HUES6 (cell line): ENCODE data around the gene EGLN1.

Experiments used
- H3K27ac ChIP-seq: 2 replicates; pipeline ENCODE4 v1.7.0; 2013; ENCODE audit warnings: low read depth, mild to moderate bottlenecking, low read length, inconsistent platforms
- H3K27me3 ChIP-seq: 2 replicates; pipeline ENCODE4 v1.6.1; 2013; ENCODE audit warnings: low read length; ENCODE audit not compliant: control insufficient read depth, insufficient read depth
- H3K36me3 ChIP-seq: 2 replicates; pipeline ENCODE4 v1.6.1; 2013; ENCODE audit warnings: low read length; ENCODE audit not compliant: control insufficient read depth, insufficient read depth
- H3K4me1 ChIP-seq: 2 replicates; pipeline ENCODE4 v1.6.1; 2013; ENCODE audit warnings: low read length; ENCODE audit not compliant: control insufficient read depth, insufficient read depth
- H3K4me3 ChIP-seq: 2 replicates; pipeline ENCODE4 v1.5.1; 2013; ENCODE audit warnings: low read depth, low read length
- H3K9ac ChIP-seq: one replicate; pipeline ENCODE4 v1.6.1; 2013; ENCODE audit warnings: mild to moderate bottlenecking, low read length
- H3K9me3 ChIP-seq: 2 replicates; pipeline ENCODE4 v1.6.1; 2013; ENCODE audit warnings: low read depth, low read length; ENCODE audit not compliant: control insufficient read depth, insufficient read depth

EGLN1 gene

GRCh38 chr1:231421546-231421970 lies 529 bp downstream of the EGLN1 start:
- Histone ChIP-seq H3K27ac (no peak overlapping the region), H3K36me3 (no peaks in the 10 kb centered on the region), H3K27me3 (peaks cover 58% of the 10 kb centered on the region), H3K9me3 (no peaks in the 10 kb centered on the region), H3K9ac (peak overlapping the region; percentile 66), H3K4me1 (peaks cover 9% of the 10 kb centered on the region), H3K4me3 (peak overlapping the region; percentile 70)

GRCh38 chr1:231420959-231421545 lies 1.0 kb downstream of the EGLN1 start:
- Histone ChIP-seq H3K4me1 (peaks cover 9% of the 10 kb centered on the region), H3K36me3 (no peaks in the 10 kb centered on the region), H3K9ac (peak overlapping the region; percentile 40), H3K27ac (no peak overlapping the region), H3K9me3 (no peaks in the 10 kb centered on the region), H3K27me3 (peaks cover 58% of the 10 kb centered on the region), H3K4me3 (peak overlapping the region; percentile 70)

GRCh38 chr1:231420299-231420958 lies 1.7 kb downstream of the EGLN1 start:
- Histone ChIP-seq H3K9ac (peak overlapping the region; percentile 40), H3K27ac (no peak overlapping the region), H3K4me1 (peaks cover 9% of the 10 kb centered on the region), H3K36me3 (no peaks in the 10 kb centered on the region), H3K4me3 (peak overlapping the region; percentile 70), H3K27me3 (peaks cover 58% of the 10 kb centered on the region), H3K9me3 (no peaks in the 10 kb centered on the region)

GRCh38 chr1:231419738-231420298 lies 2.3 kb downstream of the EGLN1 start:
- Histone ChIP-seq H3K9ac (no peak overlapping the region), H3K27me3 (peaks cover 54% of the 10 kb centered on the region), H3K9me3 (no peaks in the 10 kb centered on the region), H3K4me3 (peak overlapping the region; percentile 70), H3K4me1 (peaks cover 9% of the 10 kb centered on the region), H3K36me3 (no peaks in the 10 kb centered on the region), H3K27ac (no peak overlapping the region)

- Histone ChIP-seq H3K27me3 (peaks cover 48% of the 10 kb centered on the region), H3K36me3 (no peaks in the 10 kb centered on the region), H3K9me3 (no peaks in the 10 kb centered on the region), H3K27ac (no peak overlapping the region), H3K4me3 (peak overlapping the region; percentile 28; the same call in 1 of the 2 replicates), H3K9ac (no peak overlapping the region), H3K4me1 (peaks cover 9% of the 10 kb centered on the region)
These were observed 2.9 kb downstream of the EGLN1 start for GRCh38 chr1:231419147-231419546.

DNA sequence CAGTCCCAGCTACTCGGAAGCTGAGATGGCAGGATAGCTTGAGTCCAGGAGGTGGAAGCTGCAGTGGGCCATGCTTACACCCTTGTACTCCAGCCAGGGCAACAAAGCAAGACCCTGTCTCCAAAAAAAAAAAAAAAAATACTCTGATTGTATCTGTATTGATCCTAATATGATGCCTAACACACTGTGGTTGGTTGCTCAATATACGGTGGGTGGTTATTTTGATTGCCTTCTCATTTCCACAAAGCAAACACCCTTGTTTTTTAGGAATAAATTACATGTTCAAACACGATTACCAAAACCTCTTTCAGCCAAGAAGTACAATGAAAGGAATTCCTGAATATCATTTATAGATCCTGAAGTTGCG lies 3.4 kb downstream of the EGLN1 start:
- H3K27ac ChIP-seq: no peak overlapping the region
- H3K27me3 ChIP-seq: peaks cover 44% of the 10 kb centered on the region
- no peak overlapping the region for H3K9ac ChIP-seq
- H3K4me3 ChIP-seq: peak overlapping the region; percentile 28; the same call in 1 of the 2 replicates
- H3K4me1 ChIP-seq: peaks cover 9% of the 10 kb centered on the region
- no peaks in the 10 kb centered on the region for H3K9me3 ChIP-seq
- H3K36me3 ChIP-seq: no peaks in the 10 kb centered on the region

GRCh38 chr1:231418101-231418740 lies 3.9 kb downstream of the EGLN1 start:
- no peaks in the 10 kb centered on the region for H3K36me3 ChIP-seq
- H3K9ac ChIP-seq: no peak overlapping the region
- peaks cover 9% of the 10 kb centered on the region for H3K4me1 ChIP-seq
- no peaks in the 10 kb centered on the region for H3K9me3 ChIP-seq
- H3K4me3 ChIP-seq: no peak overlapping the region
- no peak overlapping the region for H3K27ac ChIP-seq
- H3K27me3 ChIP-seq: peaks cover 39% of the 10 kb centered on the region

- Histone ChIP-seq H3K4me1 (peaks cover 9% of the 10 kb centered on the region), H3K9ac (no peak overlapping the region), H3K4me3 (no peak overlapping the region), H3K36me3 (no peaks in the 10 kb centered on the region), H3K27ac (no peak overlapping the region), H3K9me3 (no peaks in the 10 kb centered on the region), H3K27me3 (peaks cover 37% of the 10 kb centered on the region)
These were observed 4.6 kb downstream of the EGLN1 start for GRCh38 chr1:231417513-231417912.

DNA sequence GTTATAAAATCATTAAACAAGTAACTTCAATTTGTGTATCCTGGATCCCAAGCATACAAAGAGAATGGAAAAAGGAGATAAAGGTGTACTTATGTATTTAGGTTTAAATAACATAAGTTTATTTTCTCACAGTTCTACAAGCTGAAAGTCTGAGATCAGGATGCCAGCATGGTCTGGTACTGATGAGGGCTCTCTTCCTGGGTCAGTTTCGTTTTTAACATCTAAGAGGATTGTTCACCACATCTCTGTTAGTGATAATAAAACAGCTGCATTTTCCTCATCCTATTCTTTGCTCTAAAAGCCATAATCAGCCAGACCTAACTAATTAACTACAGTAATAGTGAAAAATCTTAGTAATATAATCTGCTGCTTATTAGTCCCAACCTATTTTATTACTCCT lies 5.2 kb downstream of the EGLN1 start:
- peaks cover 37% of the 10 kb centered on the region for H3K27me3 ChIP-seq
- H3K36me3 ChIP-seq: no peaks in the 10 kb centered on the region
- H3K9me3 ChIP-seq: no peaks in the 10 kb centered on the region
- no peak overlapping the region for H3K27ac ChIP-seq
- no peak overlapping the region for H3K4me3 ChIP-seq
- H3K9ac ChIP-seq: no peak overlapping the region
- peaks cover 9% of the 10 kb centered on the region for H3K4me1 ChIP-seq

GRCh38 chr1:231415018-231415583 lies 7.0 kb downstream of the EGLN1 start:
- Histone ChIP-seq H3K4me3 (no peak overlapping the region), H3K27me3 (peaks cover 21% of the 10 kb centered on the region), H3K9me3 (no peaks in the 10 kb centered on the region), H3K27ac (no peak overlapping the region), H3K36me3 (no peaks in the 10 kb centered on the region), H3K4me1 (peaks cover 6% of the 10 kb centered on the region), H3K9ac (no peak overlapping the region)
